Upper lobe of left lung (tissue), 4 donors: ENCODE data around the gene SEL1L2.

Experiments used
- CTCF ChIP-seq, 6 experiments: fragments of 450-650 bp in 4 of 6; fragments of 200-600 bp in 2 of 6; sonication (generic) in 2 of 6; IDR thresholded peaks; one replicate each; pipeline ENCODE4 v1.5.1; 2016 to 2019; ENCODE audit warnings: antibody characterized with exemption in 6 of 6
- POLR2AphosphoS5 ChIP-seq, 2 donors: sonication (generic); formaldehyde crosslinking; IDR thresholded peaks; one replicate each; pipeline ENCODE4 v1.5.1; 2017; ENCODE audit warnings: antibody characterized with exemption in 2 of 2

DNA sequence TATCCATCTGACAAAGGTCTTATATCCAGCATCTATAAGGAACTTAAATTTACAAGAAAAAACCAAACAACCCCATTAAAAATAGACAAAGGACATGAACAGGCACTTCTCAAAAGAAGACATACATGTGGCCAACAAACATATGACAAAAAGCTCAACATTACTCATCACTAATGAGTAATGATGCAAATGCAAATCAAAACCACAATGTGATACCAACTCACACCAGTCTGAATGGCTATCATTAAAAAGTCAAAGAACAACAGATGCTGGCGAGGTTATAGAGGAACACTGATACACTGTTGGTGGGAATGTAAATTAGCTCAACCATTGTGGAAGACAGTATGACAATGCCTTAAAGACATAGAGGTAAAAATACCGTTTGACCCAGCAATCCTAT lies 18.8 kb upstream of the SEL1L2 start:
- TF ChIP-seq CTCF (IDR thresholded peaks at IDR 0.05) (no peak), POLR2AphosphoS5 (IDR thresholded peaks at IDR 0.05) (no peak)
